HT1080 (cell line): ENCODE data around the gene SORBS1. TPM values are rescaled to one million over a fixed set of nuclear protein-coding genes. Genes with fewer than 3 reads are reported as not detected.

Experiments
- DNase-seq: peaks from one replicate; pipeline ENCODE4 v3.0.0-alpha.2; 2015; ENCODE audit warnings: low read depth
- total RNA-seq: library from RNA; depleted of rRNA; stranded (reverse); fragments of >200 nt; shearing (Covaris generic); gene quantifications from 2 replicates; pipeline ENCODE4 v1.2.3, GENCODE V29; 2014

The SORBS1 gene
- total RNA-seq, 1 experiment from 2014 or later: 0.76 TPM

- no peak for DNase-seq
Observed at GRCh38 chr10:95296764-95297163, 264.4 kb downstream of the SORBS1 start.

DNA sequence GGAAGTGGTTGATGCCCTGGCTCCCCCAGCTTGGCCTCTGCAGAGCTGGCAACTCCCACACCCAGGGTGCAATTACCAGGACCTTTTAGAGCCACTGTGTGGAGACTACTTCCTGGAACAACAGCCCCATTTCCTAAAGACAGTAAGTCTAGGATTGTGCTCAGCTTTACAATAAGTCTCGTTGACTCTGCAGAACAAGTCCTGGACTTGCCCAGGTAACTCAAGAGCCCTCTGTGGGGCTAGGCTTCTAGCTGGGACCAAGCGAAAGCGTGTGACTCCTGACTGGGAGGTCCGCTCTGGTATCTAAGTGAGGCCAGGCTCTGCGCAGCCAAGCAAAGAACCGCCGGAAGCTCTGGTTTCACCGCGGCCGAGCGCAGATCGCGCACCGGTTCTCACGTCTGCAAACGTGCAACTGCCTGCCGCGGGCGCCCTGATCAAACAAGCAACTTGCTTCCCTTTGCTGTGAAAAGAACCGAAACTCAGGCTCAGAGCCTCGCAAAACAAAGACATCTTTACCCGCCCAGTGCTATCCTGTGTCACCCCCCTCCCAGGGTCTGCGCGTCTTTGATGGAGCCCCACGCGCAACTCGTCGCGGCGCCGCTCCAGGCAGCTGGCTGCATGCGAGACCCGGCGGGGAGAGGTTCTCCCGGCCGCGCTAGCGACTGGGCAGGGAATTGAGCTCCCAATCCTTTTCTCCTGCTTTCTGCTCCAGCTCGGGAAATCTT is 266.0 kb downstream of the SORBS1 start:
- no peak for DNase-seq

GRCh38 chr10:95293631-95294030 is 267.5 kb downstream of the SORBS1 start:
- no peak for DNase-seq

- DNase-seq: peak; percentile 22
Observed at GRCh38 chr10:95291365-95292039, 269.7 kb downstream of the SORBS1 start.

DNA sequence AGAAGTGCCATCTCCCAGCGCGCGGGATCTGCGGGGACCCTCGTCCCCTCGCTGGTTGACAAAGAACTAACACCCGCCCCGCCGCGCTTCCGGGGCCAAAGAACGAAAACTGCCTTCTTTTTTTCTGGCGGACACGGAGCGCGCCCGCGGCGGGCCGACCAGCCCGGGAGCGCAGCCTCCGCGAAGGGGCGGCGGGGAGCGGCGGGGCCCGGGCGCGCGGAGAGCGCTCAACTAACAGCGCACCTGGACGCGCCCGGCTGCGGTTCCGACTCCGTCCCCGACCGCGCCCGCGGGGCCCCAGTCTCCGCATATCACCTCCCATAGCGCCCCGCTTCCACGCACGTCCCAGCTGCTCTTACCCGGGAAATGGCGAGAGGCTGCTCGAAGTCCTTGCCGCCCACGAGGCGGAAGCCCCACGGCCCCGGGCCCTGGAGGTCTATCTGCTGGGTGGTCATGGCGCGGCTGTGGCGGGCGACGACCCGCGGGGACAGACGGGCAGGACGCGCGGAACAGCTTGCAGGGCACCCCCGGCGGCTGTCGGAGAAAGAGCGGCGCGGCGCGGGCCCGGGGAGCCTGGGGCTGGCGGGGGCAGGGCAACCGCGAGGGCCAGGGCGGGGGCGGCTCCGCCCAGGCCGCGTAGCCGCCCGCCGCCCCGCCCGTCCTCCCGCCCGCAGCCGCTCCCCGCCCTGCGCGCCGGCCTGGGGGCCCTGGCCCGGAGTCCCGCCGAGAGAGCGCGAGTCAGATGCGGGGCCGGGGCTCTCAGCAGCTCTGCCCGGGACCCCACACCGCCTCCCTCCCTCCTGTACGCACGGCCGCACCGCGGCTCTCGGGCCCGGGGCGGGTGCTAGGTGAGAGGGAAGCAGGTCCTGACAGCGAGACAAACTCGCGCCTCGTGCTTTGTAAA is 270.5 kb downstream of the SORBS1 start, which contains the start of gene PDLIM1:
PDLIM1 (minus strand) TSS at position 543 of the 904 bp plus-strand sequence; CDS start at position 455, 88 bp downstream.
- peak; percentile 46 for DNase-seq

- no peak for DNase-seq
Observed at GRCh38 chr10:95289921-95290421, 271.2 kb downstream of the SORBS1 start.

DNA sequence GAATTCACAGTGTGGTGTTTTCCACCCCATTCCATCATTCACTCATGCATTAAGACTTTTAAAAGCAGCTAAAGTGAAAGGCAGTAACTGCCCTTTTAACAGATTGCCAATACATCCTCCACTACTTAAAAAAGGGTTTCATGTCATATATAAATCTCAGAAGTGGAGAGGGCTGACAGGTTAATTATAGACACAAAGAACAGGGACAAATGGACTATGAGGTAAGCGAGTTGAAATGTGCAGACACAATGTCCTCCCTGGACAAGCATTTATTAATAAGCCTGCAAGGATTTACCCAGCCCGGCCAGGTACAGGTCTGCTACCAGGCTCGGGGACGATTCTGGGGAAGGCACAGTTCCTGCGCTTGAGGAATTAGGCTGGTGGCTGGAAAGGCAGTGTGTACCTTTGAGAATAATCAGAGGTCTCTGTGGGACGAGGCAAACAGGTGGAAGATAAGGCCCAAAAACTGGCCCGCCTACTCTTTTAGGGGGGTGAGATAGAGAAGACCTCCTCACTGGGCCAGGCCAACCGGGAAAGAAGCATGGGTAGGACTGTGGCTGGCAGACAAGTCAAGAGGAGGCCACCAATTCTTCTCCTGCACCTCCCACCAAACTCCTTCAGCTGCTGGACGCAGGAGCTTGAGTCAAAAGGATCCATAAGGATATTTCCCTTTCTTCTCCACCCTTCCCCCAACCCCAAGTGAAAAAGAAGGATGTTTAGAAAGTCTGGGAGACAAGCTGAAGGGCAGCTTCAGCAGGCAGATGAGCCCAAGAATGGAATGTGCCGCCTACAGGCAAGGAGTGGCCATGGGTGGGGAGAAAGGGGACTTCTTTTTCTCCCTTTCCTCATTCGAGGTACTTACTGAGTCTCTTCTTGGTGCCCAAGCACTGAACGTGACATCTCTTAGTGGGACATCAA is 271.9 kb downstream of the SORBS1 start:
- peak; percentile 24 for DNase-seq

GRCh38 chr10:95288303-95288702 is 272.9 kb downstream of the SORBS1 start:
- no peak for DNase-seq

DNA sequence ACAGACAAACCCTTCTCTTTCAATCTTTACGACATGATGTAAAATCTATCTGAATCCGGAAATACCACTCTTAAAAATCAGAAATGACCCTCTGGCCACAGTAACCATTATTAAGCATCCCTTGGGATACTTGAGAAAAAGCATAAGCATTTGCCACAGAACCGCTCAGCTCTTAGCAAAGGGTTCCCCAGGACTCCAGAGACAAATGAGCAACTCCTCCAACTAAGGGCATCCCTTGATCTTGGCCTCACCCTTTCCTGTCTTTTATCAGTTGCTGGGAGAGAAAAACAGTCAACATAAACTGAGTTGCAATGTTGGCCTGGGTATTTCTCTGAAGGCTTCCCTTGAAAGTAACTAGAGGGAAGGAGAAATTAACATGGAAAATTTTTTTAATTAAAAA is 273.9 kb downstream of the SORBS1 start:
- no peak for DNase-seq

- no peak for DNase-seq
Observed at GRCh38 chr10:95286707-95287106, 274.5 kb downstream of the SORBS1 start.

DNA sequence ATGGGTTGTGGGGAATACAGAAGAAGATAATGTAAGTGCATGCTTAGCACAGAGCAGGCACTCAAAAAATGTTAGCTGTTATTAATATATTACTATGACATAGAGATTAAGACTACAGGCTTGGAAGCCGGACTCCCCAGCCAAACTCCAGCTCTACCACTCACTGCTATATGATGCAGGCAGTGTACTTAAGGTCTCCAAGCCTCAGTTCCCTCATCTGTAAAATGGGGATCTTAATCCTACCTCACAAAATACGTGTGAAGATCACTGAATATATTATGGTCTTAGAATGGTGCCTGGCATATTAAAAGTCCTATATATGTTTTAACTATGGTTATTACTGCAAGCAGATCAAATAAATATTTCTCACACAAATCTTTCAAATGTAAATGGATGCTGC is 275.6 kb downstream of the SORBS1 start:
- no peak for DNase-seq

DNA sequence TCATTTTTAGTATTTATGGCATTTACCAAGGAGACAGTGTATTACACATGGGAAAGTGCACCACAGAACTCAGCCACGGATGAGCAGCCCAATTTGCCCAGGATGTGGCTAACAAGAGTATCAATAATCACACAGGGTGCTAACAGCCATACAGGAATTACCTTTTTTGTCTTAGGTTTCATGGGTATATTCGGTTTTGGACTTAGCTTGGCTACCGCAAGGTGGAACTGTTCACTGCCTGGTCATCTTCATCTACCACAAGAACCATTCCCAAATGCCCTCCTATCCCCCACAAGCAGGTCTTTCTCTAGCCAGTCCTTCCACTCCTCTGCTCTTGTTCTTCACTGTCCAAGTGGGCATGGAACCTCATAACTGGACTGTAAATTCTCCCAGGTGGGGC is 276.4 kb downstream of the SORBS1 start:
- DNase-seq: no peak

- no peak for DNase-seq
Observed at GRCh38 chr10:95282107-95282506, 279.1 kb downstream of the SORBS1 start.

GRCh38 chr10:95281206-95281605 is 280.0 kb downstream of the SORBS1 start:
- DNase-seq: no peak

GRCh38 chr10:95280637-95281036 is 280.5 kb downstream of the SORBS1 start:
- DNase-seq: no peak

DNA sequence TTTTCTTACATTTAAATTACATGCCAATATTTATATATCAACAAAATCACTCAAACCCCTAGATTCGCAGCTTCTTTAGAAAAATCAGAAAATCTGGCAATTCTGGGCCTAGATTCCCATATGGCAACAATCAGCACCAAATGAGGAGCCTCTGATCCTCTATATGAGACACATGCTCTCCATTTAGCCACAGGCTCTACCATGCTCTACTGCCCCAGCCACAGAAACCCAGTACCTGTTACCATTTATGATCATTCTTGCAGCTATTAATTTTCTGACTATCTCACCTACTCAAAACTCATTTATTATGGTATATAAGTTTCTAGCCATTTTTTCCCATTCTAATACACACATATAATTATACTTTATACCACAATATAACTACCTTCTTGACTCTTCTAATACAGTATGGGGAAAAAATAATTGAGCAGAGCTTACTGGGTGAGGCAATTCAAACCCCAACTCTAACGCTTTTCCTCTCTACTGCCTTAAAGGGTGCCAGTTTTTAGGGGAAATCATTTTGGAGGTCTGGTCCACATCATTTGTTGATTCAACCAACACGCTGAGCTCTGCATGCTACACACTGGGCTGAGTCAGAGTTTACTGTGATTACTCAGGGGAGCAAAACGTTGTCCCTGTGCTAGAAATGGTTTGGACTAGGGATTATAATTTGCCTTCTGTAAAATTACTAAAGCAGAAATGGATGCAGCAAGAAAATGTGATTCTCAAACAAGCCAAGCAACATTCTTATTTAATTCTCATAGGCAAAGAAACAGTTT is 281.9 kb downstream of the SORBS1 start:
- peak; percentile 52 for DNase-seq

- no peak for DNase-seq
Observed at GRCh38 chr10:95278061-95278988, 282.8 kb downstream of the SORBS1 start.

DNA sequence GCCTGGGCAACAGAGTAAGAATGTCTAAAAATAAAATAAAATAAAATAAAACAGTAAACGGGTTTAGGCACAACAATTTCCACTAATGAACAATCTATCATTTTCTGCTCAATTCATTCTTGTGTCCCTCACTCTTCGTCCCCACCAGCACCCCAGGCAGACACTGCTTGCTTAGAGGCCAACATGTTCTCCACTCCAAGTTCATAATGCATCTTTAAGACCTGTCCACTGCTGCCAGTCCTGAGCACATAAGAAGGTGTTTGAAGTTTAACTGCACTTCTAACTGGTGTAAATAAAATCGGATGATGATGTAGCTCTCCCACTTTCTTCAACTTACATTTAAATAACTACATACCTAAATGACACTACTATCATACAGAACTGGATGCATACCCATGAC is 283.6 kb downstream of the SORBS1 start:
- DNase-seq: no peak

DNA sequence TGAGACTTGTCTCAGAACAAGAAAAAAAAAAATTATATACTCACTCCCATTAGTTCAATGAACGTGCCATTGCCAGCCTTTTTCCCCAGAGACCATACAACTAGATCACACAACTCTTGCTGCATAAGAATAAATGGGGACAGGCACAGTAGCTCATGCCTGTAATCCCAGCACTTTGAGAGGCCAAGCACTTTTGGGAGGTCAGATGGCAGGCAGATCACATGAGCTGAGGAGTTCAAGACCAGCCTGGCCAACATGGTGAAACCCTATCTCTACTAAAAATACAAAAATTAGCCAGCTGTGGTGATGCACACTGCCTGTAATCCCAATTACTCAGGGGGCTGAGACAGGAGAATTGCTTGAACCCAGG is 284.0 kb downstream of the SORBS1 start:
- DNase-seq: no peak
